Spleen (tissue), 7 donors: ENCODE measurements around the gene TMEM121.

Experiments
- CTCF ChIP-seq, 11 experiments: fragments of 200-600 bp in 7 of 11; fragments of 450-650 bp in 4 of 11; sonication (generic) in 4 of 11; IDR thresholded peaks in 8 of 11; conservative IDR thresholded peaks in 3 of 11; 1 replicate in 7 of 11; 2 replicates in 4 of 11; pipeline versions ENCODE4 v1.4.0 to v1.8.0; 2016 to 2021; ENCODE audit warnings: antibody characterized with exemption in 11 of 11, inconsistent platforms in 4 of 11, mild to moderate bottlenecking in 1 of 11
- POLR2AphosphoS5 ChIP-seq, 3 donors: sonication (generic); formaldehyde crosslinking; IDR thresholded peaks; one replicate each; pipeline ENCODE4 v1.5.1; 2017; ENCODE audit warnings: antibody characterized with exemption in 3 of 3
- donor health status: DM: no; HTN: no; CAD: no; lungs with moderate emphysema.
- donor health status: DM: no; HTN: no; CAD: no.
- donor health status: DM: no; HTN: no; CAD: no.

- TF ChIP-seq CTCF (IDR thresholded peaks at IDR 0.05 in 8 of 11, conservative IDR thresholded peaks at IDR 0.05 in 3 of 11) (no peak), POLR2AphosphoS5 (IDR thresholded peaks at IDR 0.05) (no peak)
Observed at GRCh38 chr14:105576525-105577088, 50.2 kb downstream of the TMEM121 start.
